NCI-H1436 (cell line): ENCODE measurements around the gene RANBP10.

Source experiments
- DNase-seq: peaks from one replicate; lab custom pipeline; 2025; lab: John Stamatoyannopoulos, UW

Gene RANBP10

DNA sequence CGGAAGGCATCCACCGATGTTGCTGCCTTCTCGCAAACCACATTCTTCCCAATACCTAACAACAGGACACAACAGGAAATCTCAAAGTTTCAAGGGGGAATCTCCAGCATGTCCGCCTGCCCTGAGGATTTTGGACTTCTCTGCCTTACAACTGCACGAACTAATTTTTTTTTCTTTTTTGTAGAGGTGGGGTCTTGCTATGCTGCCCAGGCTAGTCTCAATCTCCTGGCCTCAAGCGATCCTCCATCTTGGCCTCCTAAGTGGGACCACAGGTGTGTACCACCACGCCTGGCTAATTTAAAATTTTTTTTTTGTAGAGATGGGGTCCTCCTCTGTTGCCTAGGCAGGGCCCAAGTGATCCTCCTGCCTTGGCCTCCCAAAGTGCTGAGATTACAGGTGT is 130.4 kb downstream of the RANBP10 start:
- DNase-seq, result no peak

DNA sequence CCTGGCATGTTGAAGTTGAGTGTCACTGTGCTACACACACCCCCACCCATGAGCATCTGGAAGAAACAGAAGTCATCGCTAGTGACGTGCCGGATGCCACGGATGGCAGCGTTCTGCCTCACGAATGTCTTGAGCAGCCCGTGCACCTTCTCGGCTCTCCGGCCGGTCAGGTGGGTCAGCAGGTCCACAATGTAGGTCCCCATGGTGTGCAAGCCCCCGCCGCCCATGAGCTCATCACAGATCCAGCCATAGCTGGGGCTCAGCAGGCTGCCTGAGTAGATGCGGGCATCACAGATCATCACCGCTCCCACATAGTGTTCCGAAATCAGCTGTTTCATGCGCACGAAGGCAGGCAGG is 130.8 kb downstream of the RANBP10 start:
- no peak for DNase-seq

DNA sequence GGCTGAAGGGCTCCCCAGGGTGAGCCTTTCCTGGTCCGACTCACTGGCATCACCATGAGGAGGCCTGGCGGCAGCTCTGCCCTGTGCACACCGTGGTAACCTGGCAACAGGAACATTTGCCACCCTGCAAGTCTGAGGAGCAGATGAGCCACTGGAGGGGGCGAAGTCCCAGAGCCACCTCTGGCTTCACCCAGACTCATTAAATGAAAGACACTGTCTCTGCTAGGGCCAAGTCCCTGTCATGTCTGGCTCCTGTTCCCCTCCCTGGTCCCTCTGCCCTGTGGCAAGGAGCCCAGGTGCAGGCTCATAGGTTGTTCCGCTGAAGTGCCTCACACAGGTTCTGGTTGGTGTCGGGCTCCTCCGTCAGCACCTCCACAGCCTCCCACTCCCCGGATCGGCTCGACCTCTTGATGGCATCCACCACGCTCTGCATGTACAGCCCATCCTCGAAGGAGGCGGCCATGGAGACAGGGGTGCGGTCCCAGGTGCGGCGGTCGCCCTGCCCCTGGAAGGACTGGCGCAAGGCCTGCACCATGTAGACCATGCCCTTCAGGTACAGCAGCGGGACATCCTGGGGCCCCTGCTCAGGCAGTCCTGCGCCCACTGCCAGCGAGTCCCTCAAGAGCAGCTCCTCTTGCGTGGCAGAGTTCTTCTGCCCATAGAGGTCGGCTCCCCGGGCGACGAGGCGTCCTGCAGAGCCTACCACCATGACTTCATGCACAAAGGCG is 131.3 kb downstream of the RANBP10 start:
- DNase-seq, result no peak

DNA sequence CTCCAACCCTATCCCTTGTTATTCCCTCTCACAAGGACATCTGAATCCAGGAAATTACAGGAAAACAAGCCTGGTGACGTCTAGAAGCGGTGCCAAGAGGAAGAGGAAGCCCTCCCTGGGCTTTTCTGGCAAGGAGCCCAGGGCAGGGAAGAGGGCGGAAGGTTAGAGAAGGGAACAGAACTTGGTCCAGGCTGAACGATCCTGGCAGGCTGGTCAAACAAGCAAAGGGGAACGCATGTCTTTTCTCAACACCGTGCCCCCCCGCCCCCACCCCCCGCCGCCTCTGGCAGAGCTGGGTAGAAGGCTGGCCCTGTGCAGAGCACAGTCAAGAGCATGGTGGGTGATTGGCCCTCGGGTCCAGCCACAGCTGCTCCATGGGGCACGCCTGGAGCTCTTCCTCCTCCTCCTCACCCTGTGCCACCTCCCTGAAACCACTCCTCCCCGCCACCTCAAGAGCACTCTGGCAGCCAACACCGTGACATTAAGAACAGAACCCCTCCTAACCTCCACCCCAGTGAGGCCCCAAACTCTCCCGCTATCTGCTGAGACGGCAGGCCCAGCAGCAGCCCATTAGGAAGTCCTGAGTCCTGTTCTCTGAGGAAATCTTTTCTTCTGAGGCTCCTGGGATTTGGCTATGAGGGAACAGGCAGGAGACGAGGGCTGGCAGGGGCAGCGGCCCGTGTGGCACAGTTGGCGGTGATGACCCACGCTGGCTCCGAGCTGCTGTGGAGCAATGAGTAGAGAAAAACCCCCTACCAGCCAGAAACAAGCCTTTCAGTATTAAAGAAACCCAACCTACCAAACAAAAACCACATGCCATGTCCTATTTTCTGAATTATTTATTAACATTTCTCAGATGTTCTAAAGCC is 132.4 kb downstream of the RANBP10 start:
- DNase-seq, result no peak
